Heart left ventricle (tissue), 16 donors: ENCODE results near the gene ABCC12. TPM values are rescaled to one million over a fixed set of nuclear protein-coding genes. Genes with fewer than 3 reads are reported as not detected.

Experiments used
- ATAC-seq, 4 donors: fragments of 200-7000 bp; cut with Tn5 transposase; one replicate each; pipeline ENCODE4 v1.9.1; 2020 to 2022; ENCODE audit warnings: moderate library complexity in 4 of 4, mild to moderate bottlenecking in 3 of 4, moderate number of reproducible peaks in 1 of 4
- DNase-seq, 5 donors: peaks; one replicate each; pipeline ENCODE4 v3.0.0-alpha.2; 2020
- H3K27ac ChIP-seq, 12 donors: fragments of 200-600 bp; sonication (generic) in 4 of 12; one replicate each; pipeline versions ENCODE4 v1.5.0 to v1.8.0; 2016 to 2022; ENCODE audit warnings: mild to moderate bottlenecking in 2 of 12
- H3K27me3 ChIP-seq, 9 donors: fragments of 200-600 bp; sonication (generic) in 2 of 9; one replicate each; pipeline versions ENCODE4 v1.5.1 to v1.8.0; 2016 to 2022; ENCODE audit warnings: mild to moderate bottlenecking in 3 of 9
- H3K36me3 ChIP-seq, 9 donors: fragments of 200-600 bp; sonication (generic) in 2 of 9; one replicate each; pipeline versions ENCODE4 v1.5.0 to v1.8.0; 2018 to 2022; ENCODE audit warnings: mild to moderate bottlenecking in 2 of 9
- H3K4me1 ChIP-seq, 12 donors: fragments of 200-600 bp; sonication (generic) in 4 of 12; one replicate each; pipeline versions ENCODE4 v1.5.0 to v1.8.0; 2016 to 2022; ENCODE audit warnings: mild to moderate bottlenecking in 3 of 12
- H3K4me3 ChIP-seq, 12 donors: fragments of 200-600 bp; sonication (generic) in 4 of 12; one replicate each; pipeline versions ENCODE4 v1.5.0 to v1.8.0; 2017 to 2022; ENCODE audit warnings: mild to moderate bottlenecking in 9 of 12, moderate library complexity in 4 of 12
- H3K9me3 ChIP-seq, 12 donors: fragments of 200-600 bp; sonication (generic) in 4 of 12; one replicate each; pipeline versions ENCODE4 v1.5.0 to v1.8.0; 2016 to 2022; ENCODE audit warnings: mild to moderate bottlenecking in 1 of 12
- CTCF ChIP-seq, 12 donors: fragments of 200-600 bp; sonication (generic) in 4 of 12; IDR thresholded peaks; one replicate each; pipeline versions ENCODE4 v1.5.0 to v1.8.0; 2018 to 2022; ENCODE audit warnings: antibody characterized with exemption in 12 of 12, mild to moderate bottlenecking in 5 of 12
- POLR2A ChIP-seq, 2 donors: fragments of 450-650 bp; IDR thresholded peaks; one replicate each; pipeline ENCODE4 v1.6.1; 2017; ENCODE audit warnings: antibody characterized with exemption in 2 of 2, mild to moderate bottlenecking in 2 of 2, moderate library complexity in 2 of 2
- WGBS, 4 donors: extraction: QIAGEN DNeasy Blood & Tissue Kit in 2 of 4; methylation state at CpG; one replicate each; pipeline versions ENCODE4 v1.1.5 to v1.1.7; 2013 to 2018; 5-methylcytosine and 5-hydroxymethylcytosine counted together
- intact Hi-C, 10 donors: fragments of 100-400 bp; cut with DNase I; formaldehyde crosslinking; loops; one replicate each; pipeline versions ENCODE4 v1.11.1 to v1.14.2; 2022
- polyA plus RNA-seq, 2 donors: library from polyadenylated mRNA; stranded (reverse); fragments of 200-250 nt; gene quantifications; one replicate each; pipeline ENCODE4 v1.2.3, GENCODE V29; 2013
- total RNA-seq, 9 donors: library from RNA; depleted of rRNA in 2 of 9; stranded (reverse); fragments of >200 nt in 2 of 9; fragmentation: NEBNext Ultra II Directional in 3 of 9; extraction: Animal tissue kit (Norgen Biotek cat#: 25700) in 3 of 9; gene quantifications; one replicate each; pipeline versions ENCODE4 v1.1.0 to v1.2.4, GENCODE V29; 2016 to 2023
- donor health status: ischemic (EF 13 %, LVEDD 7.1; RV severe dilation, severe dysfunction).
- donor health status: healthy with polysubstance abuse.
- donor health status: DM: no; HTN: yes; CAD: no.
- donor health status: DM: no; HTN: no; CAD: no.
- donor health status: ischemic (EF 25% LVEDD 6.9; RV normal size, moderate dysfunction).
- donor health status: ischemic (EF 25% LVEDD 5.7; RV mildly dilated, moderate dysfunction).
- donor health status: healthy.
- donor health status: DM: yes; HTN: yes; CAD: no.
- donor health status: ischemic (EF 35%, LVEDD 5.7; RV mildly dilated, moderate dysfunction).
- donor health status: nonischemic (EF 11% LVEDD 7.7; RV severe dilation, severe dysfunction).
- donor health status: DM: yes; HTN: yes; CAD: no.
- donor health status: PGD.
- donor health status: ischemic (EF 29% LVEDD 5.4; RV normal size, mild dysfunction).
- donor health status: nonischemic (EF 23%, LVEDD 6.1; RV moderate dilation, normal function).

Gene ABCC12
- total and polyA plus RNA-seq, 11 donors = 0.08 to 0.27 (median 0.10) TPM; not detected in 7

GRCh38 chr16:48126801-48127644, 28.8 kb downstream of the ABCC12 start:
- intact Hi-C loops = no loop called here
- Histone ChIP-seq H3K27me3 (no peaks in the 10 kb centered on the region), H3K36me3 (no peaks in the 10 kb centered on the region), H3K27ac (peak overlapping the region in 9 of 12 donors; percentile 6 to 71 (median 52)), H3K4me1 (peaks cover 0 to 39% (median 19%) of the 10 kb centered on the region in 12 donors), H3K4me3 (no peak overlapping the region), H3K9me3 (no peaks in the 10 kb centered on the region)
- 35 to 48% (median 40%) methylated on average over 13 of the region's 13 CpGs for WGBS, 4 donors
- peak; percentile 40 to 82 (median 61) for ATAC-seq
- no peak for DNase-seq
- TF ChIP-seq CTCF (IDR thresholded peaks at IDR 0.05) (no peak), POLR2A (IDR thresholded peaks at IDR 0.05) (no peak)

- H3K9me3 ChIP-seq = no peaks in the 10 kb centered on the region
- no peak overlapping the region for H3K4me3 ChIP-seq
- ATAC-seq = peak in 3 of 4 donors; percentile 33 to 83 (median 57)
- H3K27ac ChIP-seq = peak overlapping the region in 9 of 12 donors; percentile 8 to 71 (median 52)
- no peak for TF ChIP-seq POLR2A (IDR thresholded peaks at IDR 0.05)
- H3K27me3 ChIP-seq = no peaks in the 10 kb centered on the region
- WGBS, 4 donors = 63 to 73% (median 69%) methylated on average over 5 of the region's 5 CpGs
- DNase-seq = peak in 2 of 5 donors; percentile 30 to 41
- H3K36me3 ChIP-seq = no peaks in the 10 kb centered on the region
- intact Hi-C loops = loop anchor here in 1 of 10 donors (1.0 kb wide), 1 partner anchor 11 kb away; no protein-coding TSS in a partner anchor
- H3K4me1 ChIP-seq = peaks cover 0 to 39% (median 19%) of the 10 kb centered on the region in 12 donors
Observed at GRCh38 chr16:48125888-48126287, 29.9 kb downstream of the ABCC12 start.

- Histone ChIP-seq H3K4me3 (no peak overlapping the region), H3K36me3 (no peaks in the 10 kb centered on the region), H3K9me3 (no peaks in the 10 kb centered on the region), H3K27me3 (no peaks in the 10 kb centered on the region), H3K4me1 (peaks cover 0 to 39% (median 19%) of the 10 kb centered on the region in 12 donors), H3K27ac (no peak overlapping the region)
- intact Hi-C loops = no loop called here
- DNase-seq (no peak), ATAC-seq (no peak)
- no peak for TF ChIP-seq CTCF (IDR thresholded peaks at IDR 0.05)
- TF ChIP-seq POLR2A (IDR thresholded peaks at IDR 0.05) = no peak
- WGBS, 4 donors = 92 to 100% (median 94%) methylated on average over 2 of the region's 2 CpGs
Observed at GRCh38 chr16:48124266-48124665, 31.5 kb downstream of the ABCC12 start.

GRCh38 chr16:48123104-48123788, 32.5 kb downstream of the ABCC12 start:
- peak in 1 of 5 donors; percentile 33 for DNase-seq
- Histone ChIP-seq H3K4me3 (no peak overlapping the region), H3K9me3 (no peaks in the 10 kb centered on the region), H3K4me1 (peaks cover 0 to 29% (median 16%) of the 10 kb centered on the region in 12 donors), H3K36me3 (no peaks in the 10 kb centered on the region), H3K27ac (peak overlapping the region in 1 of 12 donors; percentile 19), H3K27me3 (no peaks in the 10 kb centered on the region)
- intact Hi-C loops = no loop called here
- TF ChIP-seq CTCF (IDR thresholded peaks at IDR 0.05) = no peak
- no peak for TF ChIP-seq POLR2A (IDR thresholded peaks at IDR 0.05)
- peak in 2 of 4 donors; percentile 39 to 62 for ATAC-seq
- WGBS, 4 donors = 71 to 89% (median 85%) methylated on average over 4 to 5 of the region's 5 CpGs
